ENCODE data around the gene PCSK4. TPM values are rescaled to one million over a fixed set of nuclear protein-coding genes. Genes with fewer than 3 reads are reported as not detected.

The PCSK4 gene
- total and polyA plus RNA-seq, 2 donors (not counting 3 experiments of a cell fraction or from before 2014, with no cell fraction given), result 1.2 to 1.7 TPM

GRCh38 chr19:1497578-1498235 is 7.6 kb upstream of the PCSK4 start:
- no peak overlapping the region for H2AFZ ChIP-seq (ENCODE audit: low read depth, low read length)

More at GRCh38 chr19:1497578-1498235, 7.6 kb upstream of the PCSK4 start:
- TF ChIP-seq CTCF (IDR thresholded peaks at IDR 0.05; ENCODE audit: extremely low read depth in 1 of 2, insufficient read depth in 1 of 2, low read depth in 1 of 2, low read length in 2 of 2) (no peak), FOS (IDR thresholded peaks at IDR 0.05; ENCODE audit: borderline replicate concordance, insufficient read depth, low read length) (no peak), POLR2A (IDR thresholded peaks at IDR 0.05; ENCODE audit: low read depth, low read length) (no peak), MYC (IDR thresholded peaks at IDR 0.05; ENCODE audit: low read depth, low read length) (no peak), GATA2 (IDR thresholded peaks at IDR 0.05; ENCODE audit: insufficient read depth, insufficient read length, low read depth, low read length) (no peak), JUN (IDR thresholded peaks at IDR 0.05; ENCODE audit: borderline replicate concordance, insufficient read depth, insufficient read length, low read depth) (no peak), EZH2 (IDR thresholded peaks at IDR 0.05; ENCODE audit: borderline replicate concordance, low read depth, low read length, severe bottlenecking) (no peak), POLR2AphosphoS5 (IDR thresholded peaks at IDR 0.05; ENCODE audit: insufficient read depth, low read depth, low read length) (no peak), MAX (IDR thresholded peaks at IDR 0.05; ENCODE audit: insufficient read depth, insufficient read length) (no peak)
- intact Hi-C loops (cut with micrococcal nuclease), result no loop called here
- CTCF ChIA-PET, result interaction anchor here (0.7 to 0.9 kb wide), 2 partner anchors 89 to 328 kb away, joined by 3 to 4 read pairs; no protein-coding TSS in a partner anchor
- no peaks in the 10 kb centered on the region for H3K9me1 ChIP-seq (replicated peaks; ENCODE audit: control insufficient read depth, extremely low read depth, insufficient read depth, low read length)
- DNase-seq (ENCODE audit: low read depth, low spot score) (no peak), FAIRE-seq (no peak)
- H3K36me3 ChIP-seq (ENCODE audit: control insufficient read depth in 2 of 2, extremely low read depth in 1 of 2, insufficient read depth in 2 of 2, low read length in 2 of 2), result no peaks in the 10 kb centered on the region
- no peaks in the 10 kb centered on the region for H3K9me3 ChIP-seq (replicated peaks; ENCODE audit: control insufficient read depth, insufficient read depth, low read length)
- no peaks in the 10 kb centered on the region for H3K79me2 ChIP-seq (ENCODE audit: control insufficient read depth, insufficient read depth, low read length)
- H3K27me3 ChIP-seq (ENCODE audit: control insufficient read depth in 2 of 2, insufficient read depth in 2 of 2, low read length in 2 of 2), result no peaks in the 10 kb centered on the region
- H3K4me3 ChIP-seq (replicated peaks in 1 of 3; ENCODE audit: insufficient read depth in 1 of 3, low read depth in 1 of 3, low read length in 3 of 3), result no peak overlapping the region
- no peak overlapping the region for H3K4me2 ChIP-seq (ENCODE audit: insufficient read depth, low read length)
- POLR2A ChIA-PET, result no interaction called here
- no peak overlapping the region for H3K9ac ChIP-seq (replicated peaks; ENCODE audit: extremely low read depth, insufficient read depth, low read length)
- H3K4me1 ChIP-seq (ENCODE audit: control insufficient read depth, extremely low read depth, insufficient read depth, low read length), result no peaks in the 10 kb centered on the region
- BruUV-seq (replicated peaks), result no TSS peak
- dilution Hi-C loops (cut with MboI; ENCODE audit: extremely low pct_ligation_motif_present, low sequenced_read_pairs), result no loop called here
- no peaks in the 10 kb centered on the region for H4K20me1 ChIP-seq (replicated peaks; ENCODE audit: control insufficient read depth, extremely low read depth, insufficient read depth, low read length)
- no peak overlapping the region for H3K27ac ChIP-seq (ENCODE audit: insufficient read depth, low read depth, low read length)

Data from endothelial cell of umbilical vein (primary cell).